ENCODE data around the gene GPC5.

DNA sequence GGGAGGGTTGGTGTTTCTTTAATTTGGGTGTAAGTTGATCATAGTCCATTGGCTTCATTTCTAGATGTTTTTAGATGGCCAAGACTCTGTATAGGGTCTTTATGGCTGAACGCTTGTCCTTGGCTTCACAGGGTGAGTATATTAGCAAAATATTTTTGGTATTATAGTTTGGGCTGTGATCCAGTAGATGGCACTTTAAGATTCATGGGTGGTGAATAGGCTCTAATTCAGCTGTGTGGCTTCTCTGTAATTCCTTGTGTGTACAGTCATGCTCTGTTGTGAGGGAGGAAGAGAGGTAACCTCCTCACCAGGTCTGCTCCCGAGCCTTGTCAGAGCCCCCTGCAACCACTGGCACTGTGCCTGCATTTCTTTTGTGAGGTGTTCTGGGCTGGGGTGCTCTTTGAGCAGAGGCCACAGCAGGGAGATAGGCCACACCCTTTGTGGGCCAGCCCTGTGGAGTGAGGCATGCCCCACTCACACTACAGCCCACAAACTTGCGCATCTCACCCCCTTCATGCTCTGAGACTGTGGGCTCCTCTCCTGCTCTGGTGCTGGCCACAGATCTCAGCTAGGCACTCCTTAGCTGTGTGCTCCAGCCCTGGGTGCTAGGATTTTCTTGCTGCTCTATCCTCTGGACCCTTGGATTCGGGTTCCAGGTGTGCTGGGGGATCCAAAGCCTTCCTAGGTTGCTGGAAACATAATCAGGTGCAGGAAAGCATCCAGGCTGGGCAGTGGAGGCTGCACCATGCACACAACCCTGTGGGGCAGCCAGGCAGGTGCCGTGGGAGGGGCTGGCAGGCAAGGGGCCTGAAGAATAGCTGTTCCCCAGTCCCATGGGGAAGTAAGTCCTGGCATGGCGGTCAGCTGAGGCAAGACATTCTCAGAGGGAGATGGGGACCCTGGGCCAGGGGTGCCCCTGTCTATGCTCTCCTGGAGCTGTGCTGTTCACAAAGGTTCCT lies 193.9 kb downstream of the GPC5 start:
- TF ChIP-seq ZNF274 (IDR thresholded peaks at IDR 0.05; ENCODE audit: low read depth, low read length) (no peak), YY1 (IDR thresholded peaks at IDR 0.05; ENCODE audit: insufficient read depth, insufficient read length) (no peak)
